Activated CD4-positive, alpha-beta T cell treated with anti-CD3 and anti-CD28 coated beads for 36 hours (primary cell): ENCODE data around the gene TUBB6. TPM values are rescaled to one million over a fixed set of nuclear protein-coding genes. Genes with fewer than 3 reads are reported as not detected.

Experiments used
- ATAC-seq: fragments of 200-7000 bp; cut with Tn5 transposase; one replicate; pipeline ENCODE4 v1.10.0; 2021; ENCODE audit warnings: mild to moderate bottlenecking, moderate library complexity
- CTCF ChIA-PET: fragments of 350-600 bp; sonication (Branson Sonifier 250); formaldehyde crosslinking; loops from one replicate; lab custom pipeline; 2021; ENCODE audit warnings: antibody characterized with exemption; lab: Charles Lee
- POLR2A ChIA-PET: fragments of 350-600 bp; sonication (Branson Sonifier 250); formaldehyde crosslinking; loops from one replicate; lab custom pipeline; 2021; ENCODE audit warnings: antibody characterized with exemption, inconsistent platforms; lab: Charles Lee
- DNase-seq: peaks from one replicate; pipeline ENCODE4 v3.0.0-alpha.2; 2020
- H3K27ac Mint-ChIP-seq: one replicate; pipeline ENCODE4 v1.8.0; 2021; ENCODE audit warnings: mixed read lengths
- H3K27me3 Mint-ChIP-seq: one replicate; pipeline ENCODE4 v1.8.0; 2021; ENCODE audit warnings: mixed read lengths
- H3K36me3 Mint-ChIP-seq: one replicate; pipeline ENCODE4 v1.8.0; 2021; ENCODE audit warnings: low read depth, mixed read lengths
- H3K4me1 Mint-ChIP-seq: one replicate; pipeline ENCODE4 v1.8.0; 2021; ENCODE audit warnings: mixed read lengths
- H3K4me3 Mint-ChIP-seq: one replicate; pipeline ENCODE4 v1.8.0; 2021; ENCODE audit warnings: mild to moderate bottlenecking, moderate library complexity, mixed read lengths
- H3K9me3 Mint-ChIP-seq: one replicate; pipeline ENCODE4 v1.8.0; 2021; ENCODE audit warnings: low read depth, mixed read lengths
- intact Hi-C, 2 experiments: fragments of 100-400 bp; cut with DNase I in 1 of 2; cut with micrococcal nuclease in 1 of 2; formaldehyde crosslinking; loops; one replicate each; pipeline versions ENCODE4 v1.14.2 to v1.15.1; 2022 to 2024; cut with DNase I, micrococcal nuclease
- total RNA-seq, 2 experiments: library from RNA; stranded (reverse); gene quantifications; one replicate each; pipeline ENCODE4 v1.2.3, GENCODE V29; 2021

The TUBB6 gene
- total RNA-seq: 1 to 10 TPM; 5.4 to 7.2 TPM

DNA sequence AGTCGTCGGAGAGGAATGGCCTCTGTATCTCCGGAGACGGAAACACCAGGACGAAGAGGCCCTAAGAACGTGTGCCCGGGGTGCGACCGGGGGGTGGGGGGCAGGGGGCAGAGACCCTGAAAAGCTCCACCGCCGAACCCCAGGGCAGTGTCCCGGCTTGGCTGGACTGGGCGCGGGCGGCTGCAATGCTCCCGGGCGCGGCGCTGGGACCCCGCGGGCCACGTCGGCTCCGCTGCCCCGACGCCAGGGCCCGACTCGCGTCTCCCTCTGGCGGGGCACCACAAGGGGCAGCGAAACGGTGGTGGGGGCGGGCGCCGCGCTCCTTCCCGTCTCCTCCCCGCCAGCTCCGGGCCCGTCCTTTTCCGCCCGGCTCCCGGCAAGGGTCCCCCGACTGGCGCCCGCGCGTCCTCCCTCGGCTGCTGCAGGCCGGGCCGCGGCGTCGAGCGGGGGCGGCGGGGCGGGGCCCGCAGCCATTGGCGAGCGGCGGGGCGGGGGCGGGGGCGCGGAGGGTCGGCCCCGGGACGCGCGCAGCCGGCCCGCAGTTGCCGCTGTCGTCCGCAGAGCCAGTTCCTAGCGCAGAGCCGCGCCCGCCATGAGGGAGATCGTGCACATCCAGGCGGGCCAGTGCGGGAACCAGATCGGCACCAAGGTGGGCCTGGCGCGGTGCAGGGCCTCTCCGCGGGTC lies at the start of gene TUBB6:
Gene TUBB6 (plus strand): TSS at position 541 of the 685 bp plus-strand sequence. CDS start 52 bp downstream, at position 593.
- Mint-ChIP-seq H3K9me3 (peaks cover 5% of the 10 kb centered on the region), H3K4me3 (peak within 1 kb of the TSS; percentile 71), H3K27me3 (peaks cover 40% of the 10 kb centered on the region), H3K4me1 (peaks cover 10% of the 10 kb centered on the region), H3K36me3 (peaks cover 5% of the 10 kb centered on the region), H3K27ac (no peak within 1 kb of the TSS)
- CTCF ChIA-PET: no interaction called here
- DNase-seq (peak; percentile 62), ATAC-seq (peak; percentile 78)
- intact Hi-C loops: loop anchor here in 1 of 2 experiments (1.0 kb wide), 1 partner anchor 69 kb away; the partner anchor contains the start of gene AFG3L2
- POLR2A ChIA-PET: interaction anchor here (0.6 kb wide), 1 partner anchor 9 kb away, joined by 3 read pairs; no protein-coding TSS in a partner anchor

DNA sequence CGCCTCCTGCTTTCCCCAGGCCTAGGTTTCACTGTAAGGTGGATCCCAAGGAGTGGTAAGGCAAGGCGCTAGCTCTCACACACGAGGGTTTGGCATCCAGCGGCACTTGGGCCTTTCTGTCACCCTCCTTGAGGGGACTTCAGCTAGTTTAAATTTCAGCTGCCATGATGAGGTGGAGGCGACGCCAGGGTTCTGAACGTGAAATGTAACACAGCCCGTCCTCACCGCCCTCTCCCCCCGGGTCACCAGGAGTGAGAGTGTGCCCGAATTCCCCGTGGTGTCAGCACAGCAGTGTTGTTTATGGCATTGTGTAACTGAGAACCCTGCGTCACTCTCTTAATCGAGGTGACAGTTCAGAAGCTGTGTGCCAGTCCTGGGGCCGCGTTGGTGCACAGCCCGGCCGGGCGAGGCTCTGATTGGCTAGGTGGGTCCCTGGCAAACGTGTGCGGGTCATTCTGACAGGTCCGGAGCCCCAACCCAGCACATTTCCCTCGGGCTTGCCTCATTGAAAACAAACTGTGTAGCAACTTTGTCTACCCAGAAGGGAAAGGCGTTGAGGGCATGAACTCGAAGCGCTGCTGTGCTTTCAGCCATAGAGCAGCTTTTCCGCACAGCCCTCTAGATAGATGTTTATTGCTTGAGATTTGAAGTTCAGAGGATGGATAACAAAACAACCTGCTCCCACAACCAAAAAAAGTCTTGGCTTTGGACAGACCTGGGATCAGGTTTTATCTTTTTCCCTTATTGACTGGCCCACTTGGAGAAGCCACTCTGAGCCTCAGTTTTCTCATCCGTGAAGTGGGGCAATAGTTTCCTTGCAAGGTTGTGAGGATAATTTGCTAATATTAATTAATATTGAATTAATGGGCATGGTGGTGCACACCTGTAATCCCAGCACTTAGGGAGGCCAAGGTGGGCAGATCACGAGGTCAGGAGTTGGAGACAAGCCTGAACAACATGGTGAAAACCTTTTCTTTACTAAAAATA lies 49.0 kb upstream of the TUBB6 start:
- Mint-ChIP-seq H3K4me1 (no peaks in the 10 kb centered on the region), H3K27ac (no peak overlapping the region), H3K9me3 (no peaks in the 10 kb centered on the region), H3K4me3 (no peak overlapping the region), H3K36me3 (no peaks in the 10 kb centered on the region), H3K27me3 (peaks cover 28% of the 10 kb centered on the region)
- ChIA-PET CTCF (interaction anchor here (0.7 kb wide), 1 partner anchor 285 kb away, joined by 3 read pairs; no protein-coding TSS in a partner anchor), POLR2A (no interaction called here)
- intact Hi-C loops: no loop called here
- no peak for ATAC-seq
- no peak for DNase-seq

DNA sequence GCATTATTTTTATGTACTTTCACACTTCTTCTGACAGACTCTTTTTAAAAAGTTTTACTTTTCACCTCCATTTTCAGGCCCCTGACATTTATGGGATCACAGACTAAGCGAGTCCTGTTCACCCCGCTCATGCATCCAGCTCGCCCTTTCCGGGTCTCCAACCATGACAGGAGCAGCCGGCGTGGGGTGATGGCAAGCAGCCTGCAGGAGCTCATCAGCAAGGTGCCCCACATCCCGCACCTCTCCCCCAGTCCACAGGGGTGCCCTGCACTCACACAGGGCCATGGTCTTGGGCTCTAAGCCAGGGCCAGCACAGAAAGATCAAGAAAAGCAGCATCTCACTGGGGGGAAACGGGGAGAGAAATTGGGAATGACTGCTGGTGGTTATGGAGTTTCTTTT lies 45.3 kb upstream of the TUBB6 start:
- ChIA-PET CTCF (interaction anchor here (2.1 kb wide), 1 partner anchor 10 kb away, joined by 8 read pairs; no protein-coding TSS in a partner anchor), POLR2A (no interaction called here)
- no peak overlapping the region for H3K4me3 Mint-ChIP-seq
- H3K27me3 Mint-ChIP-seq: peaks cover 9% of the 10 kb centered on the region
- H3K36me3 Mint-ChIP-seq: no peaks in the 10 kb centered on the region
- no peak overlapping the region for H3K27ac Mint-ChIP-seq
- H3K9me3 Mint-ChIP-seq: no peaks in the 10 kb centered on the region
- no peaks in the 10 kb centered on the region for H3K4me1 Mint-ChIP-seq
- intact Hi-C loops: no loop called here
- no peak for DNase-seq
- ATAC-seq: no peak

DNA sequence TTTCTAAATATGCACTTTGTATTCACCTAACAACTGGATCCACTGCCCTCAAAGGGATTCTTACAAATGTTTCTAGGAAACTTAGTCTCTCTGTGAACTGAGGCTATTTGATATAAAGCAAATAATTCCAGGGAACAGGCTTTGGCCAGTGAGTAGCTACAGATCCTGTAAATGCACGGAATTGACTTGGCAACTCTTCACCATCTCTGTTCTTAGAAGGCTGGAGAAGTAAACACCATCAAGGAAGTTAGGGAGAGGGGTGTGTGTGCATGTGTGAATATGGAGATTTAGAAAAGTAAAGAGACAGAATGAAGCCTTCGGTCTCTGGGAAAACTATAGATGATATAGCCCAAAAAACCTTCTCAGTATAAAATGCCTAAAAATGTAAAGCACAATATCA lies 43.2 kb upstream of the TUBB6 start:
- H3K4me1 Mint-ChIP-seq: no peaks in the 10 kb centered on the region
- H3K27ac Mint-ChIP-seq: no peak overlapping the region
- ChIA-PET CTCF (no interaction called here), POLR2A (no interaction called here)
- DNase-seq (no peak), ATAC-seq (no peak)
- H3K36me3 Mint-ChIP-seq: no peaks in the 10 kb centered on the region
- peaks cover 10% of the 10 kb centered on the region for H3K27me3 Mint-ChIP-seq
- intact Hi-C loops: no loop called here
- H3K4me3 Mint-ChIP-seq: no peak overlapping the region
- H3K9me3 Mint-ChIP-seq: no peaks in the 10 kb centered on the region

DNA sequence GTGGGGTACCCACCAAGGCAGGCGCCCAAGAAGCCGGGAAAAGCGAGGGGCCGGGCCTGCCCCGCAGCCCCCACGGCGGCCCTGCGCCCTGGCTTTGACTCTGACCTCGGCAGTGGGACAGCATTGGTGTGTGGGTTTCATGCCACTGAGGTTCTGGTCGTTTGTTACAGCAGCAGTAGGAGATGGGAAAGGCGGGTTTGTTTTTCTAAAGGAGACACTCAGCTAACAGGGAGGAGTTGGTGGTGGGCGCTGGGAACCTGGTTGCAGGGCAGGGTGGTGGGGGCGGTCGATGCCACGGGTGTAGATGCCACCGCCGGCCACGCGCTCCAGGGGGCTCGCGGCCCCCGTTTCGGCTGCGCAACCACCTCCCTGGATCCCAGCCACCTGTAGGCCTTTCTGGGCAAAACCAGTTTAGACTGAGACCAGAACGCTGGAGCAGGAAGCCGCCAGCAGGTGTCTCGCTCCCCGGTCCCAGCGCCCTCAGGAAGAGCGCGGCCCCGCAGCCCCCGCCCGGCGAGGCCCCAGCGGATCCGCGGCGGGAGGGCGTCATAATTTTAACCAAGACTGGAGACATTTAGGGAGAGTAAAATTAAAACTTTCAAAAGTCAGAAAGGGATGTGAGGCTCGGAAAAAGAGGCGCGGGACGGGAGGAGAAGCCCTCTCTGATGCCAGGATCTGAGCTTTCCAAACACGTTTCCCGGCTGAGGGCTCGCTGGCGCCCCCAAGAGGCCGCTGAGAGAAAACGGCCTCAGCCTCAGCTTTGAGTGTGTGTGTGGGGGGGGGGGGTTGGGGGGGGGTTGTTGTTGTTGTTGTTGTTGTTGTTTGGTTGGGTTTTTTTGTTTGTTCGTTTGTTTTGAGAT lies 36.4 kb upstream of the TUBB6 start:
- peaks cover 18% of the 10 kb centered on the region for H3K27me3 Mint-ChIP-seq
- H3K9me3 Mint-ChIP-seq: no peaks in the 10 kb centered on the region
- no peaks in the 10 kb centered on the region for H3K36me3 Mint-ChIP-seq
- intact Hi-C loops: no loop called here
- ATAC-seq (peak; percentile 88), DNase-seq (peak; percentile 73)
- peaks cover 2% of the 10 kb centered on the region for H3K4me1 Mint-ChIP-seq
- peak overlapping the region; percentile 56 for H3K4me3 Mint-ChIP-seq
- ChIA-PET CTCF (interaction anchor here (0.5 to 1.9 kb wide), 16 partner anchors 8 to 1155 kb away, joined by 3 to 8 read pairs (median 4); no protein-coding TSS in a partner anchor), POLR2A (interaction anchor here (0.6 kb wide), 1 partner anchor 346 kb away, joined by 3 read pairs; no protein-coding TSS in a partner anchor)
- H3K27ac Mint-ChIP-seq: no peak overlapping the region

DNA sequence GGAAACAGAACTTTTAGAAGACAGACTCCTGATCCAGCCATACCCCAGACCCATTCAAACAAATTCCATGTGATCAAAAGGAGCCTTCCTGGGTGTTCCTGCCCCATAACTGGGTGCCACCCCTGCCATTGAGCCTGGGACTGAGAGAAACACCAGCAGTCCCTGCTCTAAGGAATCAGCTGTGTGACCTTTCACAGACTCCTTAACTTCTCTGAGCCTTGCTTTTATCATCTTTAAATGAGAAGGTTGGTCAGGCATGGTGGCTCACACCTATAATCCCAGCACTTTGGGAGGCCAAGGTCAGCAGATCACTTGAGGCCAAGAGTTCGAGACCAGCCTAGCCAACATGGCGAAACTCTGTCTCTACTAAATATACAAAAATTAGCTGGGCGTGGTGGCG lies 33.2 kb upstream of the TUBB6 start:
- Mint-ChIP-seq H3K4me1 (peaks cover 2% of the 10 kb centered on the region), H3K4me3 (no peak overlapping the region), H3K27me3 (peaks cover 17% of the 10 kb centered on the region), H3K9me3 (no peaks in the 10 kb centered on the region), H3K27ac (no peak overlapping the region), H3K36me3 (no peaks in the 10 kb centered on the region)
- no peak for DNase-seq
- POLR2A ChIA-PET: no interaction called here
- intact Hi-C loops: no loop called here
- CTCF ChIA-PET: interaction anchor here (1.4 kb wide), 1 partner anchor 9 kb away, joined by 3 read pairs; no protein-coding TSS in a partner anchor
- no peak for ATAC-seq

DNA sequence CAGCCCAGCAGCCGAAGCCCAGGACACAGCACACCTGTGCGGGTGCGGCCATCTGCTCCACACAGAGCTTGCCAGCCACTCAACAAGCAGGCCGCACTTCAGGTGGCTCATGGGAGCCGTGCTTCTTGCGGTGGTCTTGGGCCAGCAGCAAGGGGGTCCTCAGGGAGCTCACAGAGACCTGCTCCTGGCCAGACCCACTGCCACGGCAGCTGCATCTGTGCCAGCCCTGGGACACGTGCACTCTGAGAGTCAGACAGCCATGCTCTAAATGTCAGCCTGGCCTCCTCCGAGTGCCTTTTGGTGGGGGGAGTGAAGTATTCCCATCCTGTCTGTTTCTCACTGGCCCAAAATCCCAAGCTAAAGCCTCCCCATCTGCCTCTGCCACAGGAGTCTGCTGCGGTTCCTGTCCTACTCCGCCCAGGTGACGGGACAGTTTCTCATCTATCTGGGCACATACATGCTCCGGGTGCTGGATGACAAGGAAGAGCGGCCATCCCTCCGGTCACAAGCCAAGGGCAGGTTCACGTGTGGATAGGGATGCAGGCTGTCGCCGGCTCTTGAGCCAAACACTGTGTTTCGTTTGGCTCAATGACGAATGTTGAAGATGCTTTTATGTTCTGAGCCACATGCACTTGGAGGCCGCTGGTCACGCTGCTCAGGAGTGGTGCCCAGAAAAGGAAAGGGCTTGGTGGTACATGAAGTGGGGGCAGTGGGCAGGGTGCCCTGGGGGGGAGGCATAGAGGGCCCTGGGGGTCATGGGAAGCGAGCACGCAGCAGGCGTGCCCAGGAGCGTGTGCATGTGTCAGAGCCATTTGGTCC lies 31.1 kb upstream of the TUBB6 start:
- ChIA-PET POLR2A (no interaction called here), CTCF (no interaction called here)
- intact Hi-C loops: no loop called here
- Mint-ChIP-seq H3K9me3 (no peaks in the 10 kb centered on the region), H3K27ac (no peak overlapping the region), H3K4me3 (no peak overlapping the region), H3K27me3 (peaks cover 13% of the 10 kb centered on the region), H3K36me3 (no peaks in the 10 kb centered on the region), H3K4me1 (no peaks in the 10 kb centered on the region)
- ATAC-seq: no peak
- no peak for DNase-seq

DNA sequence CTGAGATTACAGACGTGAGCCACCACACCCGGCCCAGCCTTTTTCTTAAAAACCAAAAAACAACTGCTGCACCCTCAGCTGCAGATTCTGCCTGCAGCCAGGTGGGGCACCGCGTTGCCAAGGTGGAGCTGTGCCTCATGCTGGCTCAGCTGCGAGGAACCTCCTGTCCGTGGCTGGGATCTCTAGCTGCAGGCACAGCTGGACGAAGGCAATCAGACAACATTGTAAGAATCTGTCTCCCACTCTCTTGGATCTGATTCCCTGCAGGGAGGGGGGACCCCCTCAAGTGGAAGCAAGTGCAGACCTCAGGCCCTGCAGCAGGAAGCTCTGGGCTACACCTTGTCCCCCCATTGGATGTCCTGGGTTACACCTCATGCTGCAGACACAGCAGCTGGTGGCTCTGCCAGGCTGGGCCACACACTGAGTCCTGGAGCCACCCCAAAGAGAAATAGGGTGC lies 29.8 kb upstream of the TUBB6 start:
- H3K27ac Mint-ChIP-seq: no peak overlapping the region
- no peak overlapping the region for H3K4me3 Mint-ChIP-seq
- ChIA-PET POLR2A (no interaction called here), CTCF (interaction anchor here (0.6 to 0.8 kb wide), 2 partner anchors 42 to 61 kb away, joined by 3 read pairs; no protein-coding TSS in a partner anchor)
- no peaks in the 10 kb centered on the region for H3K36me3 Mint-ChIP-seq
- DNase-seq: no peak
- peaks cover 11% of the 10 kb centered on the region for H3K27me3 Mint-ChIP-seq
- no peaks in the 10 kb centered on the region for H3K9me3 Mint-ChIP-seq
- no peaks in the 10 kb centered on the region for H3K4me1 Mint-ChIP-seq
- ATAC-seq: no peak
- intact Hi-C loops: no loop called here

DNA sequence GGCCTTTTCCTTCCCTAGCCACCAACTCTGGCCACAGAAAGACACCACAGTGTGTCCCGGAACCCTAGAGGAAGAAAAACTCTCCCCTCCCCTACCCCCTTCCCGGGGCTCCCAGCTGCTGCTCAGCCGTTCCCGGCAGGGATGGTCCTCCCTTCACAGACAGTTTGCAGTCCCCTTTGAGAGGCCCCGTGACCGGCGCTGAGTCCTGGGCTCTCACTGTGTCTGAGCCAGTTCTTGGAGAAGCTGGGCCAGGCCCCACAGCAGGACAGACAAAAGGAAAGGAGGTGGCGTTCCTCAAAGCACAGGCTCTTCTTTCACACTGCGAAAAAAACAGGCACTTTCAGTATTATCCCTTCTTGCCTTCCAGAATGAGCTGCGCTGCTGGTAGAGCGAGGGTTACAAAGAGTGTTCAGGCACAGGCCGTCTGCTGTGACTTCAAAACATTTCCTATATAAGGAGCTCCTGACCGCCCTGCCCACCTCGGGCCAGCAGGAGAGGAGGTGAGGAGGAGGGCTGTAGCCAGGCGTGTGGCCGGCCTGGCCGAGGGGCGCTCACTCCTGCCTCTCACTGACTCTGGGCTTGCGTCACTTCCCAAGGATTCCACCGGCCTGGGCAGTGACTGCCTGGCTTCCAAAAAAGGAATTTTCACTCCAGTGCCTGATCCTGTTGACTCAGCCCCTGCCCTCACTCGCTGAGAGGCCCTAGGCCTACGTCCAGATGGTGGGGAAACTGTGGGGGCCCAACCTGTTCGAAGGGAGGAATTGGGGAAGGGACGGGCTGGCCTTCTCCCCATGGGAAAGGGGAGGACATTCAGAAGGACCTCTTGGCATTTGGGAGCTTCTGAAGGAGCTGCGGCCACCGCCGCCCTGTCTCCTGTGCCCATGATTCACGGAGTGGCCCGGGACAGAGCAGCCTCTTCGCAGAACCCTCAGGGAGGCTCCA lies 29.0 kb upstream of the TUBB6 start:
- Mint-ChIP-seq H3K27me3 (peaks cover 8% of the 10 kb centered on the region), H3K4me3 (no peak overlapping the region), H3K27ac (no peak overlapping the region), H3K4me1 (no peaks in the 10 kb centered on the region), H3K36me3 (no peaks in the 10 kb centered on the region), H3K9me3 (no peaks in the 10 kb centered on the region)
- intact Hi-C loops: no loop called here
- CTCF ChIA-PET: interaction anchor here (0.8 kb wide), 1 partner anchor 43 kb away, joined by 3 read pairs; no protein-coding TSS in a partner anchor
- POLR2A ChIA-PET: no interaction called here
- DNase-seq (no peak), ATAC-seq (no peak)
